SH-SY5Y (cell line): ENCODE data around the gene SLC22A5.

Experiments
- GATA2 ChIP-seq: IDR thresholded peaks from 2 replicates; pipeline ENCODE4 v1.6.1; 2011; ENCODE audit warnings: mild to moderate bottlenecking, low read depth, low read length
- GATA3 ChIP-seq: IDR thresholded peaks from 2 replicates; pipeline ENCODE4 v1.6.1; 2011; ENCODE audit warnings: low read depth, mild to moderate bottlenecking, low read length, moderate library complexity

DNA sequence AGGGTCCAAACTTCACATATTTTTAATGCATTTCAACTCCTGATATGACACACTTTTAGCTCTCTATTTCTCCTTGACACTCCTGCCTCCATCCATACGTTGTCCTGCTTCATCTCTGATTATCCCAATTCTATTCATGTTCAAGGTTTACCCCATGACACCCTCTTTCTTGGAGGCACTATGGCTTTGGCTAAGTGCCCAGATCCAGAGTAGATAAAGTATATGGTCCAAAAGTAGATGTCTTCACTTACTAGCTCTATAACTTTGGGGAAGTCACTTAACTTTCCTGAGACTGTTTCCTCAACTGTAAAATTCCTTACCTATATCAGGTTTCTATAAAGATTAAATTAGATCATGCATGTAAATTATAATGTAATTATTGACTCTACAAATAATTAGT, 36.1 kb downstream of the SLC22A5 start:
- TF ChIP-seq GATA3 (no peak), GATA2 (no peak)
